Sigmoid colon (tissue), 7 donors: Measurements from ENCODE around the gene CPSF4. TPM values are rescaled to one million over a fixed set of nuclear protein-coding genes. Genes with fewer than 3 reads are reported as not detected.
A peak's percentile ranks its signal among the peaks of the same experiment; 100 is the strongest.

Experiments used
- DNase-seq: peaks from one replicate; pipeline ENCODE4 v3.0.0-alpha.2; 2019
- H3K27ac ChIP-seq, 4 donors: fragments of 200-600 bp; sonication (generic); one replicate each; pipeline ENCODE4 v1.5.1; 2016 to 2019; ENCODE audit warnings: mild to moderate bottlenecking in 1 of 4
- H3K27me3 ChIP-seq, 3 donors: fragments of 200-600 bp; sonication (generic); one replicate each; pipeline ENCODE4 v1.5.1; 2019; ENCODE audit warnings: mild to moderate bottlenecking in 1 of 3
- H3K36me3 ChIP-seq, 4 donors: fragments of 200-600 bp; sonication (generic); one replicate each; pipeline ENCODE4 v1.5.1; 2016 to 2019
- H3K4me1 ChIP-seq, 4 donors: fragments of 200-600 bp; sonication (generic); one replicate each; pipeline ENCODE4 v1.5.1; 2017 to 2019
- H3K4me3 ChIP-seq, 4 donors: fragments of 200-600 bp; sonication (generic); one replicate each; pipeline ENCODE4 v1.5.1; 2017 to 2019; ENCODE audit warnings: mild to moderate bottlenecking in 2 of 4, moderate library complexity in 1 of 4
- H3K9me3 ChIP-seq, 4 donors: fragments of 200-600 bp in 3 of 4; sonication (generic) in 3 of 4; one replicate each; pipeline versions ENCODE4 v1.5.1 to v1.6.1; 2013 to 2019
- EP300 ChIP-seq, 4 donors: sonication (generic); formaldehyde crosslinking; IDR thresholded peaks; one replicate each; pipeline ENCODE4 v1.6.1; 2017; ENCODE audit warnings: antibody characterized with exemption in 4 of 4
- POLR2A ChIP-seq, 2 donors: fragments of 450-650 bp; IDR thresholded peaks; one replicate each; pipeline ENCODE4 v1.6.1; 2016; ENCODE audit warnings: antibody characterized with exemption in 2 of 2, mild to moderate bottlenecking in 2 of 2, moderate library complexity in 2 of 2
- POLR2AphosphoS5 ChIP-seq, 4 donors: sonication (generic); formaldehyde crosslinking; IDR thresholded peaks; one replicate each; pipeline ENCODE4 v1.6.1; 2017; ENCODE audit warnings: antibody characterized with exemption in 4 of 4
- WGBS, 2 donors: extraction: QIAGEN DNeasy Blood & Tissue Kit; methylation state at CpG; one replicate each; pipeline ENCODE4 v1.1.7; 2013; 5-methylcytosine and 5-hydroxymethylcytosine counted together
- intact Hi-C: fragments of 100-400 bp; cut with DNase I; formaldehyde crosslinking; loops from one replicate; pipeline ENCODE4 v1.15.1; 2023
- polyA plus RNA-seq, 3 donors: library from polyadenylated mRNA; stranded (reverse); fragments of 200-250 nt; gene quantifications; one replicate each; pipeline ENCODE4 v1.2.3, GENCODE V29; 2013
- total RNA-seq, 4 donors: library from RNA; depleted of rRNA; stranded (reverse); fragments of >200 nt; gene quantifications; one replicate each; pipeline ENCODE4 v1.1.0, GENCODE V29; 2016
- TF ChIP-seq, protein P1 (sequence below), 4 experiments: fragments of 450-650 bp in 3 of 4; fragments of 200-600 bp in 1 of 4; IDR thresholded peaks; one replicate each; pipeline ENCODE4 v1.5.1; 2016 to 2019; ENCODE audit warnings: antibody characterized with exemption in 4 of 4, mild to moderate bottlenecking in 3 of 4, moderate library complexity in 2 of 4
- donor health status: healthy with polysubstance abuse.
- donor health status: Bipolar disorder and iron deficiency.
- donor health status: healthy.

CPSF4 gene
- total and polyA plus RNA-seq, 7 donors = 12.7 to 32.3 (median 28.0) TPM

DNA sequence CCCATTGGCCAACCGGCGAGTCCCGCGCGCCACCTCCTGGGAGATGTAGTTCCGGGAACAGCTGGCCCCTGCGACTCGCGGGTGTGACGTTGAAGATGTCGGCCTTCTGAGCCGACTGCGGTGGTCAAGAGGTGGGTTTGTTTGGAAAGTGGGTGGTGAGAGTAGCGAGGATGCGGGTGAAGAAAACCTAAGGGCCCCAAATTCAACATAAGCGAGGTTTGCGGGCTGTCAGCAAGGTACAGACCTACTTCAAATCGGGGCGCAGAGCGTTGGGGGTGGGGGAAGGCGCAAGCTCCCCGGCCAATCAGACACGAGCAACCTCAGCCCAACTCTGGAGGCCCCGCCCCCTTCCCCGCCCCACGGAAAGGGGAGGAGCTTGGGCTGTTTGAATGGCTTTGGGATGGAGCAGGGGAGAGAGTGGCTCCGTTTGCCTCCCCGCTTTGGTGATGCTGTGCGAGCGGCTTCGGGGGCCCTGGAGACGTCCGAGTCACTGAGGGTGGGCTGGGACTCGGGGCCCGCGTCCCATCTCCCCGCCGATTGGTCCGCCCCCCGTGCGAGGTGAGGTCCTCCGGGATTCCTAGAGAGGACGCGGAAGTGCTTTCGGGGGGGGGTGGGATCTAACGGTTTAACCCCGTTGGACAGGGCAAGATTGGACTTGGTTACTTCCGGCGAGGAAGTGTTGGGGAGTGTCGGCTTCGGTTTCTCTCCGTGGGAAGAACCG is 66.0 kb downstream of the CPSF4 start, which contains the start of gene ZKSCAN5:
Gene ZKSCAN5 (plus strand): TSS at position 60 of the 721 bp plus-strand sequence. CDS start 1,383 bp downstream, outside the sequence.
- DNase-seq = peak; percentile 99
- intact Hi-C loops = loop anchor here (2.0 to 10.0 kb wide), 4 partner anchors 32 to 360 kb away; partner anchors contain the start of genes SMURF1, ZNF655, ZNF789 and ZSCAN25
- Histone ChIP-seq H3K4me1 (peaks cover 0 to 45% (median 35%) of the 10 kb centered on the region in 4 donors), H3K36me3 (no peaks in the 10 kb centered on the region), H3K9me3 (no peaks in the 10 kb centered on the region), H3K27me3 (no peaks in the 10 kb centered on the region), H3K4me3 (peak within 1 kb of the TSS; percentile 59 to 81 (median 65)), H3K27ac (peak within 1 kb of the TSS; percentile 84 to 95 (median 90))
- WGBS, 2 donors = 0 to 1% methylated on average over 53 of the region's 53 CpGs
- peak; percentile 63 to 66 for TF ChIP-seq POLR2A (IDR thresholded peaks at IDR 0.05)
- TF ChIP-seq EP300 (IDR thresholded peaks at IDR 0.05) = peak in 1 of 4 donors; percentile 31
- peak; percentile 63 to 93 (median 82) for TF ChIP-seq POLR2AphosphoS5 (IDR thresholded peaks at IDR 0.05)
- TF ChIP-seq, protein P1, sequence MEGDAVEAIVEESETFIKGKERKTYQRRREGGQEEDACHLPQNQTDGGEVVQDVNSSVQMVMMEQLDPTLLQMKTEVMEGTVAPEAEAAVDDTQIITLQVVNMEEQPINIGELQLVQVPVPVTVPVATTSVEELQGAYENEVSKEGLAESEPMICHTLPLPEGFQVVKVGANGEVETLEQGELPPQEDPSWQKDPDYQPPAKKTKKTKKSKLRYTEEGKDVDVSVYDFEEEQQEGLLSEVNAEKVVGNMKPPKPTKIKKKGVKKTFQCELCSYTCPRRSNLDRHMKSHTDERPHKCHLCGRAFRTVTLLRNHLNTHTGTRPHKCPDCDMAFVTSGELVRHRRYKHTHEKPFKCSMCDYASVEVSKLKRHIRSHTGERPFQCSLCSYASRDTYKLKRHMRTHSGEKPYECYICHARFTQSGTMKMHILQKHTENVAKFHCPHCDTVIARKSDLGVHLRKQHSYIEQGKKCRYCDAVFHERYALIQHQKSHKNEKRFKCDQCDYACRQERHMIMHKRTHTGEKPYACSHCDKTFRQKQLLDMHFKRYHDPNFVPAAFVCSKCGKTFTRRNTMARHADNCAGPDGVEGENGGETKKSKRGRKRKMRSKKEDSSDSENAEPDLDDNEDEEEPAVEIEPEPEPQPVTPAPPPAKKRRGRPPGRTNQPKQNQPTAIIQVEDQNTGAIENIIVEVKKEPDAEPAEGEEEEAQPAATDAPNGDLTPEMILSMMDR (IDR thresholded peaks at IDR 0.05) = no peak

DNA sequence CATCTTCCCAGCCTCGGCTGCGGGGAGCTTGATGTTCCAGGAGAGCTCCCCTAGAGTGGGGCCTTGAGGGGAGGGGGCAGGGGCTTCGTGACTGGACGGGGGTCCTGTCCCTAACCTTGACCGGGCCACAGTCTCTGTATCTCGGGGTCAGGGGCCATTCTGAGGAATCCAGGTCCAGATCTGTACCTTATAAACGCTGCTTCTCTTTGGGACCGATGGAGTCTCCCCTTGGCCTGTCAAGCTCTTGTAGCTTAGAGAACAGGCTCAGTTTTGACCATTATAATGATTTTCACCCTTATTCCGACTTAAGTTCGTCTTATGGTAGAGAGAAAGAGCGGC is 66.5 kb downstream of the CPSF4 start:
- 2% methylated on average over 11 of the region's 11 CpGs for WGBS, 2 donors
- intact Hi-C loops = loop anchor here (2.0 to 10.0 kb wide), 3 partner anchors 32 to 360 kb away; partner anchors contain the start of genes SMURF1, ZNF655 and ZNF789
- Histone ChIP-seq H3K9me3 (no peaks in the 10 kb centered on the region), H3K27ac (peak overlapping the region; percentile 84 to 95 (median 90)), H3K36me3 (no peaks in the 10 kb centered on the region), H3K27me3 (no peaks in the 10 kb centered on the region), H3K4me1 (peaks cover 0 to 45% (median 35%) of the 10 kb centered on the region in 4 donors), H3K4me3 (peak overlapping the region; percentile 59 to 81 (median 65))
- TF ChIP-seq, protein P1 (IDR thresholded peaks at IDR 0.05) = no peak
- TF ChIP-seq EP300 (IDR thresholded peaks at IDR 0.05) (no peak), POLR2A (IDR thresholded peaks at IDR 0.05) (no peak), POLR2AphosphoS5 (IDR thresholded peaks at IDR 0.05) (no peak)
- no peak for DNase-seq

Other genes with a start within 250 kb of the CPSF4 start
- gene KPNA7, start 230.8 kb upstream of the CPSF4 start, total RNA-seq = not detected
- gene KPNA7, start 230.8 kb upstream of the CPSF4 start, polyA plus RNA-seq = 1 to 10 TPM in 1 of 3 donors, under 1 TPM in 1, not detected in 1; 0.26 to 1.4 TPM
- gene MYH16, start 166.1 kb upstream of the CPSF4 start, total RNA-seq = not detected
- under 1 TPM in 1 of 3 donors, not detected in 2; 0.19 TPM for gene MYH16, start 166.1 kb upstream of the CPSF4 start, polyA plus RNA-seq
- 100 to 1,000 TPM in 2 of 4 donors, 10 to 100 TPM in 2; 94.6 to 131 (median 111) TPM for gene ARPC1A, start 113.0 kb upstream of the CPSF4 start, total RNA-seq
- gene ARPC1A, start 113.0 kb upstream of the CPSF4 start, polyA plus RNA-seq = 100 to 1,000 TPM; 181 to 396 (median 263) TPM
- 100 to 1,000 TPM in 2 of 4 donors, 10 to 100 TPM in 2; 70.3 to 136 (median 105) TPM for gene ARPC1B, start 64.2 kb upstream of the CPSF4 start, total RNA-seq
- 100 to 1,000 TPM; 229 to 390 (median 313) TPM for gene ARPC1B, start 64.2 kb upstream of the CPSF4 start, polyA plus RNA-seq
- 10 to 100 TPM; 84.5 to 89.5 (median 85.1) TPM for gene PDAP1, start 30.3 kb upstream of the CPSF4 start, total RNA-seq
- gene PDAP1, start 30.3 kb upstream of the CPSF4 start, polyA plus RNA-seq = 100 to 1,000 TPM; 145 to 194 (median 163) TPM
- 10 to 100 TPM; 44.6 to 89.8 (median 69.3) TPM for gene BUD31, start 30.0 kb upstream of the CPSF4 start, total RNA-seq
- gene BUD31, start 30.0 kb upstream of the CPSF4 start, polyA plus RNA-seq = 100 to 1,000 TPM; 118 to 141 (median 119) TPM
- gene PTCD1, start 145 bp upstream of the CPSF4 start, total RNA-seq = 1 to 10 TPM; 4.6 to 6.4 (median 5.6) TPM
- 1 to 10 TPM; 1.2 to 5.5 (median 4.0) TPM for gene PTCD1, start 145 bp upstream of the CPSF4 start, polyA plus RNA-seq
- 1,000 to 10,000 TPM in 1 of 4 donors, 100 to 1,000 TPM in 3; 550 to 1,502 (median 722) TPM for gene ATP5MF, start 27.2 kb downstream of the CPSF4 start, total RNA-seq
- 1,000 to 10,000 TPM; 1,517 to 2,013 (median 1,625) TPM for gene ATP5MF, start 27.2 kb downstream of the CPSF4 start, polyA plus RNA-seq
- gene ZNF789, start 33.9 kb downstream of the CPSF4 start, total RNA-seq = 10 to 100 TPM in 1 of 4 donors, 1 to 10 TPM in 3; 4.3 to 10.5 (median 7.0) TPM
- 10 to 100 TPM in 1 of 3 donors, 1 to 10 TPM in 2; 3.7 to 17.4 (median 6.0) TPM for gene ZNF789, start 33.9 kb downstream of the CPSF4 start, polyA plus RNA-seq
- gene ZNF394, start 61.3 kb downstream of the CPSF4 start, total RNA-seq = 10 to 100 TPM; 29.4 to 38.8 (median 34.6) TPM
- 10 to 100 TPM; 19.2 to 25.5 (median 19.2) TPM for gene ZNF394, start 61.3 kb downstream of the CPSF4 start, polyA plus RNA-seq
- gene ZKSCAN5, start 65.7 kb downstream of the CPSF4 start, total RNA-seq = 10 to 100 TPM in 1 of 4 donors, 1 to 10 TPM in 3; 7.7 to 12.5 (median 8.4) TPM
- gene ZKSCAN5, start 65.7 kb downstream of the CPSF4 start, polyA plus RNA-seq = 1 to 10 TPM; 3.0 to 4.9 (median 3.0) TPM
- gene FAM200A, start 113.2 kb downstream of the CPSF4 start, total RNA-seq = 1 to 10 TPM; 2.3 to 6.4 (median 4.6) TPM
- 1 to 10 TPM; 1.8 to 3.1 (median 2.4) TPM for gene FAM200A, start 113.2 kb downstream of the CPSF4 start, polyA plus RNA-seq
- gene ZNF655, start 119.7 kb downstream of the CPSF4 start, total RNA-seq = 100 to 1,000 TPM; 124 to 148 (median 131) TPM
- 10 to 100 TPM; 45.0 to 56.9 (median 50.9) TPM for gene ZNF655, start 119.7 kb downstream of the CPSF4 start, polyA plus RNA-seq
- gene TMEM225B, start 159.3 kb downstream of the CPSF4 start, total RNA-seq = 1 to 10 TPM in 1 of 4 donors, under 1 TPM in 1, not detected in 2; 0.41 to 1.8 TPM
- gene TMEM225B, start 159.3 kb downstream of the CPSF4 start, polyA plus RNA-seq = under 1 TPM in 1 of 3 donors, not detected in 2; 0.38 TPM
- 10 to 100 TPM; 10.7 to 19.9 (median 14.9) TPM for gene ZSCAN25, start 178.0 kb downstream of the CPSF4 start, total RNA-seq
- gene ZSCAN25, start 178.0 kb downstream of the CPSF4 start, polyA plus RNA-seq = 1 to 10 TPM; 3.6 to 7.2 (median 3.9) TPM
- 1 to 10 TPM in 3 of 4 donors, under 1 TPM in 1; 0.54 to 7.5 (median 3.4) TPM for gene CYP3A5, start 241.1 kb downstream of the CPSF4 start, total RNA-seq
- 10 to 100 TPM; 13.2 to 36.1 (median 13.6) TPM for gene CYP3A5, start 241.1 kb downstream of the CPSF4 start, polyA plus RNA-seq